HK-2 (cell line): ENCODE measurements around the gene CXCR3.

ENCODE experiments used
- DNase-seq: peaks from one replicate; pipeline ENCODE4 v3.0.0-alpha.2; 2018; ENCODE audit not compliant: unreplicated experiment

CXCR3 gene

GRCh38 chrX:71637253-71637618, 18.9 kb upstream of the CXCR3 start:
- DNase-seq: no peak

GRCh38 chrX:71636438-71637252, 18.3 kb upstream of the CXCR3 start:
- no peak for DNase-seq

GRCh38 chrX:71634366-71634765, 16.1 kb upstream of the CXCR3 start:
- no peak for DNase-seq

- no peak for DNase-seq
Measured at GRCh38 chrX:71632923-71633657, 14.8 kb upstream of the CXCR3 start.

- no peak for DNase-seq
Measured at GRCh38 chrX:71629467-71629866, 11.2 kb upstream of the CXCR3 start.

- no peak for DNase-seq
Measured at GRCh38 chrX:71627588-71628404, 9.5 kb upstream of the CXCR3 start.

- no peak for DNase-seq
Measured at GRCh38 chrX:71626576-71626975, 8.3 kb upstream of the CXCR3 start.

- no peak for DNase-seq
Measured at GRCh38 chrX:71625471-71625870, 7.2 kb upstream of the CXCR3 start.

- no peak for DNase-seq
Measured at GRCh38 chrX:71623714-71624113, 5.4 kb upstream of the CXCR3 start.

GRCh38 chrX:71622576-71623450, 4.5 kb upstream of the CXCR3 start:
- peak; percentile 31 for DNase-seq

- no peak for DNase-seq
Measured at GRCh38 chrX:71622032-71622575, 3.8 kb upstream of the CXCR3 start.

GRCh38 chrX:71621603-71622002, 3.3 kb upstream of the CXCR3 start:
- DNase-seq: no peak

GRCh38 chrX:71619986-71620385, 1.7 kb upstream of the CXCR3 start:
- no peak for DNase-seq

- no peak for DNase-seq
Measured at GRCh38 chrX:71619193-71619592, 882 bp upstream of the CXCR3 start.

- no peak for DNase-seq
Measured at GRCh38 chrX:71618787-71619186, 476 bp upstream of the CXCR3 start.

- DNase-seq: no peak
Measured at GRCh38 chrX:71617742-71618141, 569 bp downstream of the CXCR3 start.

GRCh38 chrX:71616672-71617529, 1.4 kb downstream of the CXCR3 start:
- no peak for DNase-seq

GRCh38 chrX:71615954-71616353, 2.4 kb downstream of the CXCR3 start:
- no peak for DNase-seq

GRCh38 chrX:71615056-71615455, 3.3 kb downstream of the CXCR3 start:
- no peak for DNase-seq

GRCh38 chrX:71612256-71612655, 6.1 kb downstream of the CXCR3 start:
- no peak for DNase-seq
